ENCODE results near the gene IL31RA.

Gene IL31RA

GRCh38 chr5:55904152-55904551 is 53.0 kb downstream of the IL31RA start:
- no peak for DNase-seq

- DNase-seq = no peak
Measured at GRCh38 chr5:55905251-55905650, 54.1 kb downstream of the IL31RA start.

- no peak for DNase-seq
Measured at GRCh38 chr5:55907927-55908326, 56.8 kb downstream of the IL31RA start.

GRCh38 chr5:55908804-55909203 is 57.6 kb downstream of the IL31RA start:
- no peak for DNase-seq

- no peak for DNase-seq
Measured at GRCh38 chr5:55911784-55912653, 60.9 kb downstream of the IL31RA start.

GRCh38 chr5:55913466-55914413 is 62.6 kb downstream of the IL31RA start:
- no peak for DNase-seq

- no peak for DNase-seq
Measured at GRCh38 chr5:55914971-55915370, 63.8 kb downstream of the IL31RA start.

- no peak for DNase-seq
Measured at GRCh38 chr5:55915783-55916182, 64.6 kb downstream of the IL31RA start.

GRCh38 chr5:55916986-55917385 is 65.8 kb downstream of the IL31RA start:
- DNase-seq = no peak

- no peak for DNase-seq
Measured at GRCh38 chr5:55917402-55918086, 66.4 kb downstream of the IL31RA start.

- no peak for DNase-seq
Measured at GRCh38 chr5:55918087-55919035, 67.2 kb downstream of the IL31RA start.

- no peak for DNase-seq
Measured at GRCh38 chr5:55919625-55920024, 68.5 kb downstream of the IL31RA start.

GRCh38 chr5:55920784-55921183 is 69.6 kb downstream of the IL31RA start:
- DNase-seq = no peak

GRCh38 chr5:55921617-55922016 is 70.5 kb downstream of the IL31RA start:
- no peak for DNase-seq

- DNase-seq = no peak
Measured at GRCh38 chr5:55923177-55923771, 72.1 kb downstream of the IL31RA start.

- DNase-seq = no peak
Measured at GRCh38 chr5:55923865-55924500, 72.8 kb downstream of the IL31RA start.

GRCh38 chr5:55924744-55925143 is 73.6 kb downstream of the IL31RA start:
- no peak for DNase-seq

GRCh38 chr5:55925181-55925580 is 74.0 kb downstream of the IL31RA start:
- no peak for DNase-seq

- DNase-seq = no peak
Measured at GRCh38 chr5:55925712-55926111, 74.6 kb downstream of the IL31RA start.

GRCh38 chr5:55926476-55926875 is 75.3 kb downstream of the IL31RA start:
- no peak for DNase-seq
